H1 (cell line): Measurements from ENCODE around the gene ANKFN1. TPM values are rescaled to one million over a fixed set of nuclear protein-coding genes. Genes with fewer than 3 reads are reported as not detected.

Experiments
- CTCF ChIA-PET: fragments of 300-600 bp; sonication (Branson Sonifier 250); formaldehyde crosslinking; loops from one replicate; lab custom pipeline; 2021; ENCODE audit not compliant: partially characterized antibody; lab: Charles Lee
- POLR2A ChIA-PET: fragments of 300-600 bp; sonication (Branson Sonifier 250); formaldehyde crosslinking; loops from one replicate; lab custom pipeline; 2021; ENCODE audit warnings: inconsistent platforms; ENCODE audit not compliant: partially characterized antibody; lab: Charles Lee
- DNase-seq, 2 experiments: peaks; one replicate each; pipeline versions ENCODE4 v3.0.0 to v3.0.0-alpha.2; 2010 to 2022; ENCODE audit warnings: low spot score in 2 of 2, low read depth in 1 of 2, mixed read lengths in 1 of 2
- FAIRE-seq: peaks from 2 replicates; lab custom pipeline; 2011; peaks lifted over from hg19 to GRCh38; lab: Jason Lieb, UNC
- H2AFZ ChIP-seq: 2 replicates; pipeline ENCODE4 v1.8.1; 2012; ENCODE audit warnings: low read length, inconsistent platforms
- H2AK5ac ChIP-seq: 2 replicates; pipeline ENCODE4 v1.6.1; 2013; ENCODE audit warnings: low read depth, low read length
- H2BK120ac ChIP-seq: replicated peaks from 2 replicates; pipeline ENCODE3; 2013; ENCODE audit warnings: low read depth, low read length, inconsistent platforms
- H2BK12ac ChIP-seq: 2 replicates; pipeline ENCODE4 v1.6.1; 2013; ENCODE audit warnings: low read depth, low read length
- H2BK15ac ChIP-seq: 2 replicates; pipeline ENCODE4 v1.6.1; 2013; ENCODE audit warnings: low read length
- H2BK20ac ChIP-seq: 2 replicates; pipeline ENCODE4 v1.6.1; 2013; ENCODE audit warnings: low read length
- H2BK5ac ChIP-seq: 2 replicates; pipeline ENCODE4 v1.6.1; 2013; ENCODE audit warnings: low read depth, low read length
- H3K14ac ChIP-seq: 2 replicates; pipeline ENCODE4 v1.6.1; 2013; ENCODE audit warnings: inconsistent platforms; ENCODE audit not compliant: insufficient read length
- H3K18ac ChIP-seq: 2 replicates; pipeline ENCODE4 v1.6.1; 2013; ENCODE audit warnings: low read length; ENCODE audit errors: extremely low read depth
- H3K23ac ChIP-seq: 2 replicates; pipeline ENCODE4 v1.6.1; 2013; ENCODE audit warnings: inconsistent platforms; ENCODE audit not compliant: insufficient read length
- H3K23me2 ChIP-seq: 2 replicates; pipeline ENCODE4 v1.6.1; 2013; ENCODE audit warnings: low read depth, low read length
- H3K27ac ChIP-seq: 2 replicates; pipeline ENCODE4 v1.6.1; 2011; ENCODE audit warnings: low read depth, low read length, inconsistent platforms
- H3K27me3 ChIP-seq, 4 experiments: replicated peaks in 1 of 4; 1 replicate in 1 of 4; 2 replicates in 3 of 4; pipeline versions ENCODE4 v1.6.1 to v1.8.1; 2011 to 2013; ENCODE audit warnings: low read length in 3 of 4, mild to moderate bottlenecking in 3 of 4, inconsistent platforms in 2 of 4, mixed read lengths in 2 of 4, moderate library complexity in 1 of 4; ENCODE audit not compliant: control insufficient read depth in 3 of 4, insufficient read depth in 3 of 4; ENCODE audit errors: extremely low read depth in 1 of 4
- H3K36me3 ChIP-seq, 4 experiments: 2 replicates each; pipeline versions ENCODE4 v1.6.1 to v1.8.1; 2011 to 2013; ENCODE audit warnings: mild to moderate bottlenecking in 4 of 4, low read length in 3 of 4, moderate library complexity in 2 of 4, control low read depth in 1 of 4, inconsistent platforms in 1 of 4; ENCODE audit not compliant: insufficient read depth in 4 of 4, control insufficient read depth in 2 of 4
- H3K4ac ChIP-seq: replicated peaks from 2 replicates; pipeline ENCODE3; 2013; ENCODE audit warnings: low read length, low read depth, mixed read lengths, inconsistent platforms; ENCODE audit not compliant: insufficient read length
- H3K4me1 ChIP-seq, 4 experiments: replicated peaks in 1 of 4; 1 replicate in 1 of 4; 2 replicates in 3 of 4; pipeline versions ENCODE4 v1.6.1 to v1.8.1; 2011 to 2013; ENCODE audit warnings: low read length in 3 of 4, inconsistent platforms in 2 of 4, mixed read lengths in 1 of 4; ENCODE audit not compliant: insufficient read depth in 4 of 4, control insufficient read depth in 3 of 4
- H3K4me2 ChIP-seq, 2 experiments: 2 replicates each; pipeline versions ENCODE4 v1.6.1 to v1.8.1; 2011 to 2013; ENCODE audit warnings: low read depth in 2 of 2, low read length in 2 of 2, control low read depth in 1 of 2, inconsistent platforms in 1 of 2, mild to moderate bottlenecking in 1 of 2; ENCODE audit not compliant: insufficient read depth in 1 of 2
- H3K4me3 ChIP-seq, 4 experiments: fragments of 200-600, 300-600 bp in 1 of 4; sonication (generic), shearing (Covaris generic), sonication (Bioruptor Twin) in 1 of 4; 2 replicates each; pipeline versions ENCODE4 v1.5.1 to v1.8.1; 2011 to 2016; ENCODE audit warnings: low read length in 4 of 4, low read depth in 3 of 4, control low read depth in 2 of 4, inconsistent platforms in 2 of 4, mild to moderate bottlenecking in 2 of 4, mixed read lengths in 1 of 4, moderate library complexity in 1 of 4; ENCODE audit not compliant: insufficient read depth in 2 of 4; ENCODE audit errors: extremely low read depth in 1 of 4
- H3K56ac ChIP-seq: replicated peaks from 2 replicates; pipeline ENCODE3; 2013; ENCODE audit warnings: low read depth, mild to moderate bottlenecking, mixed read lengths, low read length, inconsistent platforms; ENCODE audit not compliant: insufficient read length
- H3K79me1 ChIP-seq: 2 replicates; pipeline ENCODE4 v1.6.1; 2013; ENCODE audit warnings: low read depth, low read length, control low read depth
- H3K79me2 ChIP-seq, 2 experiments: 2 replicates each; pipeline versions ENCODE4 v1.6.1 to v1.8.1; 2012 to 2013; ENCODE audit warnings: low read length in 2 of 2, mild to moderate bottlenecking in 2 of 2, inconsistent platforms in 1 of 2; ENCODE audit not compliant: insufficient read depth in 2 of 2, control insufficient read depth in 1 of 2
- H3K9ac ChIP-seq, 4 experiments: replicated peaks in 1 of 4; 1 replicate in 1 of 4; 2 replicates in 3 of 4; pipeline versions ENCODE4 v1.6.1 to v1.8.1; 2011 to 2013; ENCODE audit warnings: low read depth in 3 of 4, low read length in 3 of 4, control low read depth in 2 of 4, mild to moderate bottlenecking in 2 of 4, moderate library complexity in 2 of 4, inconsistent platforms in 1 of 4; ENCODE audit errors: extremely low read depth in 1 of 4
- H3K9me3 ChIP-seq, 2 experiments: 2 replicates each; pipeline versions ENCODE4 v1.6.1 to v1.8.1; 2012 to 2013; ENCODE audit warnings: mild to moderate bottlenecking in 2 of 2, moderate library complexity in 2 of 2, control low read depth in 1 of 2, inconsistent platforms in 1 of 2, low read depth in 1 of 2, low read length in 1 of 2, mixed read lengths in 1 of 2; ENCODE audit not compliant: insufficient read depth in 2 of 2
- H4K20me1 ChIP-seq, 2 experiments: replicated peaks in 1 of 2; 2 replicates each; pipeline versions ENCODE3 to v1.8.1; 2011 to 2013; ENCODE audit warnings: inconsistent platforms in 2 of 2, low read length in 2 of 2, mild to moderate bottlenecking in 1 of 2; ENCODE audit not compliant: insufficient read depth in 2 of 2, control insufficient read depth in 1 of 2
- H4K5ac ChIP-seq: 2 replicates; pipeline ENCODE4 v1.6.1; 2013; ENCODE audit warnings: low read length, low read depth, mixed read lengths, inconsistent platforms; ENCODE audit not compliant: insufficient read length
- H4K8ac ChIP-seq: 2 replicates; pipeline ENCODE4 v1.8.0; 2013; ENCODE audit warnings: mild to moderate bottlenecking, moderate library complexity, low read length, inconsistent platforms; ENCODE audit not compliant: insufficient read depth; ENCODE audit errors: extremely low read depth
- H4K91ac ChIP-seq: replicated peaks from 2 replicates; pipeline ENCODE3; 2013; ENCODE audit warnings: low read length, mixed read lengths, inconsistent platforms; ENCODE audit not compliant: insufficient read length
- RAD21 ChIP-seq, 2 experiments: IDR thresholded peaks in 1 of 2; conservative IDR thresholded peaks in 1 of 2; 2 replicates each; pipeline ENCODE4 v1.6.1; 2011; ENCODE audit warnings: low read depth in 2 of 2, low read length in 2 of 2, improper control_type of control experiment in 1 of 2, inconsistent platforms in 1 of 2, mild to moderate bottlenecking in 1 of 2, moderate library complexity in 1 of 2
- SP1 ChIP-seq: IDR thresholded peaks from 2 replicates; pipeline ENCODE4 v1.6.1; 2011; ENCODE audit warnings: low read depth, low read length
- WGBS, 2 experiments: shearing (Covaris generic) in 1 of 2; methylation state at CpG; one replicate each; pipeline versions ENCODE4 v1.1.6 to v1.1.7; 2013 to 2015; ENCODE audit warnings: low lambda C conversion rate in 2 of 2, mixed read lengths in 2 of 2, inconsistent platforms in 1 of 2, low coverage in 1 of 2, missing lambda C conversion rate in 1 of 2; ENCODE audit not compliant: insufficient replicate concordance in 2 of 2, insufficient coverage in 1 of 2, insufficient read length in 1 of 2; ENCODE audit errors: extremely low coverage in 1 of 2, missing lambda C conversion rate in 1 of 2; 5-methylcytosine and 5-hydroxymethylcytosine counted together
- polyA plus RNA-seq, 7 experiments: library from polyadenylated mRNA; depleted of rRNA in 3 of 7; stranded (reverse) in 5 of 7; unstranded in 2 of 7; fragments of >200 nt in 5 of 7; fragments of 200-250 nt in 2 of 7; gene quantifications; 1 replicate in 5 of 7; 2 replicates in 1 of 7; 4 replicates in 1 of 7; pipeline versions ENCODE4 v1.2.1 to v1.2.3, GENCODE V29; 2011 to 2013; ENCODE audit warnings: missing spikeins in 2 of 7, mixed read lengths in 2 of 7
- total RNA-seq: library from RNA; stranded (reverse); fragmentation: NEBNext Ultra II Directional; extraction: Animal tissue kit (Norgen Biotek cat#: 25700); gene quantifications from 2 replicates; pipeline ENCODE4 v1.2.1, GENCODE V29; 2021

The ANKFN1 gene
- total and polyA plus RNA-seq, 2 of the 8 experiments (the other 6 are each of a cell fraction or from before 2014, with no cell fraction given), result not detected

DNA sequence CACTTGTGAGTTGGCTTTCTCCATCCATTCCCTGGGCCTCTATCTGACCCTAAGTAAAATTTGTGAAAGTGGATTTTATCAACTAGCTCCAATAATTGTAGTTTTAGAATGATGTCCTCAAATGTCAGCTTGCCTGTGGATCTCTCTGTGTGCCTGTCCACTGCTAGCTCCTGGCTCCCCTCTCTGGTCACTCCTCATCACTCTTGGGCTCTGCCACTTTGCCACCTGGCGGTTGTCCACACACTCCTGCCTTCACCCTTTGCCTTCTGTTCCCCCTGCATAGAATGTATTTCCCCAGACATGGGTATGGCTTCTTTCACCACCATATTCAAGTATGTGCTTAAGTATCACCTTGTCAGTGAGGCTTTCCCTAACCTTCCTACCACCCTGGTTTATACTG is 19.8 kb downstream of the ANKFN1 start:
- Histone ChIP-seq H4K20me1 (no peaks in the 10 kb centered on the region), H2AK5ac (no peak overlapping the region), H3K79me1 (no peaks in the 10 kb centered on the region), H4K5ac (no peak overlapping the region), H3K79me2 (no peaks in the 10 kb centered on the region), H3K18ac (no peak overlapping the region), H2BK5ac (no peak overlapping the region), H2BK12ac (no peak overlapping the region), H4K91ac (no peak overlapping the region), H3K4ac (no peak overlapping the region), H3K56ac (no peak overlapping the region), H4K8ac (no peak overlapping the region), H3K14ac (no peak overlapping the region), H3K23me2 (no peaks in the 10 kb centered on the region), H3K9ac (no peak overlapping the region), H2BK20ac (no peak overlapping the region), H2BK15ac (no peak overlapping the region), H3K36me3 (no peaks in the 10 kb centered on the region), H2AFZ (no peak overlapping the region), H3K4me2 (no peak overlapping the region), H2BK120ac (no peak overlapping the region), H3K9me3 (no peaks in the 10 kb centered on the region), H3K23ac (no peak overlapping the region), H3K27ac (no peak overlapping the region), H3K4me3 (no peak overlapping the region), H3K27me3 (no peaks in the 10 kb centered on the region), H3K4me1 (no peaks in the 10 kb centered on the region; a peak in 2 of 7 replicates)
- 80% methylated on average over 1 of the region's 1 CpG; no CpG with 5 or more reads in 1 of the 2 experiments for WGBS, 2 experiments
- FAIRE-seq (no peak), DNase-seq (no peak)
- ChIA-PET POLR2A (no interaction called here), CTCF (interaction anchor here (0.9 to 2.7 kb wide), 3 partner anchors 46 to 147 kb away, joined by 3 to 9 read pairs (median 5); no protein-coding TSS in a partner anchor)
- no peak for TF ChIP-seq SP1
- TF ChIP-seq RAD21 (IDR thresholded peaks at IDR 0.05 in 1 of 2, conservative IDR thresholded peaks at IDR 0.05 in 1 of 2; ENCODE audit: low read depth in 2 of 2, low read length in 2 of 2), result 0 out of 4 replicates have a peak, but pooled peaks of 1 of the 2 experiments have one; percentile 2
